ENCODE data around the gene MPPED1. TPM values are rescaled to one million over a fixed set of nuclear protein-coding genes. Genes with fewer than 3 reads are reported as not detected.

MPPED1 gene
- total RNA-seq, 1 experiment from 2014 or later = 0.28 TPM

GRCh38 chr22:43553451-43554258, 141.8 kb downstream of the MPPED1 start:
- H3K9ac ChIP-seq (ENCODE audit: extremely low read depth, insufficient read length, low read length) = no peak overlapping the region
- H3K4me1 Mint-ChIP-seq = peaks cover 8 to 11% of the 10 kb centered on the region in 2 experiments
- no peaks in the 10 kb centered on the region for H3K23me2 ChIP-seq (ENCODE audit: insufficient read length, low read depth, low read length, poor library complexity, severe bottlenecking)
- H3K4me1 ChIP-seq (ENCODE audit: insufficient read depth, low read length) = no peaks in the 10 kb centered on the region; the same call in 1 of the 2 replicates
- no peak overlapping the region for H3K18ac ChIP-seq (ENCODE audit: insufficient read length, low read depth, low read length)
- no peak overlapping the region for H3K23ac ChIP-seq (ENCODE audit: insufficient read length, low read depth, low read length)
- H3T11ph ChIP-seq (ENCODE audit: low read length) = no peak overlapping the region
- H3K27ac Mint-ChIP-seq = no peak overlapping the region; a peak in 1 of 7 replicates
- H3K27me3 ChIP-seq (ENCODE audit: insufficient read depth, low read length) = no peaks in the 10 kb centered on the region
- no peak overlapping the region for H3K14ac ChIP-seq (ENCODE audit: insufficient read depth, low read length)
- peaks cover 2 to 5% (median 4%) of the 10 kb centered on the region in 3 experiments; a peak in 5 of 7 replicates for H3K36me3 Mint-ChIP-seq (ENCODE audit: insufficient read depth in 1 of 3, low read depth in 3 of 3)
- peaks cover 20 to 27% of the 10 kb centered on the region in 2 experiments for H3K9me3 Mint-ChIP-seq
- H3K4ac ChIP-seq (ENCODE audit: low read depth, low read length) = no peak overlapping the region
- no peaks in the 10 kb centered on the region for H3K79me2 ChIP-seq (ENCODE audit: insufficient read depth, low read length)
- no CpG with 5 or more reads among the region's 16 CpGs for WGBS (ENCODE audit: extremely low coverage, insufficient read length, low lambda C conversion rate)
- no peak for DNase-seq
- TF ChIP-seq CTCF (conservative IDR thresholded peaks at IDR 0.05) = no peak
- H3K79me1 ChIP-seq (ENCODE audit: insufficient read depth, low read depth, low read length, poor library complexity, severe bottlenecking) = no peaks in the 10 kb centered on the region
- H4K20me1 ChIP-seq (ENCODE audit: control insufficient read depth, insufficient read depth, insufficient read length) = no peaks in the 10 kb centered on the region
- H4K8ac ChIP-seq (replicated peaks; ENCODE audit: insufficient read length, low read depth, low read length) = no peak overlapping the region
- no peak overlapping the region for H3K27ac ChIP-seq (ENCODE audit: insufficient read length, low read depth, low read length)
- no peak overlapping the region for H2BK20ac ChIP-seq (ENCODE audit: low read depth, low read length, poor library complexity, severe bottlenecking)
- peaks cover 6% of the 10 kb centered on the region for H3K9me3 ChIP-seq (ENCODE audit: control insufficient read depth, low read depth, low read length)
- no peak overlapping the region for H2AFZ ChIP-seq (ENCODE audit: low read length)
- peaks cover 2% of the 10 kb centered on the region for H3K27me3 Mint-ChIP-seq (ENCODE audit: low read depth)
- no peak overlapping the region for H3K4me3 Mint-ChIP-seq
- no peak overlapping the region for H2BK15ac ChIP-seq (ENCODE audit: low read depth, low read length)
- no peak overlapping the region for H4K5ac ChIP-seq (ENCODE audit: insufficient read length, low read depth, low read length)
- H2BK5ac ChIP-seq (ENCODE audit: insufficient read length, low read length) = no peak overlapping the region
- no peak overlapping the region for H3K56ac ChIP-seq (ENCODE audit: insufficient read length, low read depth, low read length)
- H2BK120ac ChIP-seq (ENCODE audit: low read depth, low read length, poor library complexity, severe bottlenecking) = no peak overlapping the region
- H3K4me2 ChIP-seq (ENCODE audit: insufficient read depth, insufficient read length, low read length) = no peak overlapping the region
- H2AK5ac ChIP-seq (ENCODE audit: insufficient read length, low read length) = no peak overlapping the region
- no peak overlapping the region for H4K91ac ChIP-seq (ENCODE audit: insufficient read length, low read depth, low read length)
- no peak overlapping the region for H2BK12ac ChIP-seq (ENCODE audit: insufficient read length, low read depth, low read length)

All from H9 (cell line).